ENCODE results near the gene STX2.

Gene STX2

DNA sequence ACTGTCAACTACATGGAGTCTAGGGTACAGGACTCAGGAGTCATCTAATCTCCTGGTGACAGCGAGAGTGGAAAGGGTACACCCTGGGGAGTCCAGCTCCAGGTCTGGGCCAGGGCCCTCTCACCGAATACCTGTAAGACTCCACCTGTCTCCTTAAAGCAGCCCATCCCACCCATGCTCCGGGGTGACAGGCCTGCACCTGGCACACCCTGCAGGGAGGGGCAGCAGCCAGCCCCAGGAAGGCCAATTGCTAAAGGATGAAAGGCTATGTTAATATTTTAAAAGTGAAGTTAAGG is 45.5 kb downstream of the STX2 start (continued):
- TF ChIP-seq, protein P1, sequence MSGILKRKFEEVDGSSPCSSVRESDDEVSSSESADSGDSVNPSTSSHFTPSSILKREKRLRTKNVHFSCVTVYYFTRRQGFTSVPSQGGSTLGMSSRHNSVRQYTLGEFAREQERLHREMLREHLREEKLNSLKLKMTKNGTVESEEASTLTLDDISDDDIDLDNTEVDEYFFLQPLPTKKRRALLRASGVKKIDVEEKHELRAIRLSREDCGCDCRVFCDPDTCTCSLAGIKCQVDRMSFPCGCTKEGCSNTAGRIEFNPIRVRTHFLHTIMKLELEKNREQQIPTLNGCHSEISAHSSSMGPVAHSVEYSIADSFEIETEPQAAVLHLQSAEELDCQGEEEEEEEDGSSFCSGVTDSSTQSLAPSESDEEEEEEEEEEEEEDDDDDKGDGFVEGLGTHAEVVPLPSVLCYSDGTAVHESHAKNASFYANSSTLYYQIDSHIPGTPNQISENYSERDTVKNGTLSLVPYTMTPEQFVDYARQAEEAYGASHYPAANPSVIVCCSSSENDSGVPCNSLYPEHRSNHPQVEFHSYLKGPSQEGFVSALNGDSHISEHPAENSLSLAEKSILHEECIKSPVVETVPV (CRISPR knock-in tag; IDR thresholded peaks at IDR 0.05), result no peak
- TF ChIP-seq PPARA (CRISPR knock-in tag; IDR thresholded peaks at IDR 0.05; ENCODE audit: borderline replicate concordance) (no peak), ZC3H10 (CRISPR knock-in tag; IDR thresholded peaks at IDR 0.05) (no peak)

DNA sequence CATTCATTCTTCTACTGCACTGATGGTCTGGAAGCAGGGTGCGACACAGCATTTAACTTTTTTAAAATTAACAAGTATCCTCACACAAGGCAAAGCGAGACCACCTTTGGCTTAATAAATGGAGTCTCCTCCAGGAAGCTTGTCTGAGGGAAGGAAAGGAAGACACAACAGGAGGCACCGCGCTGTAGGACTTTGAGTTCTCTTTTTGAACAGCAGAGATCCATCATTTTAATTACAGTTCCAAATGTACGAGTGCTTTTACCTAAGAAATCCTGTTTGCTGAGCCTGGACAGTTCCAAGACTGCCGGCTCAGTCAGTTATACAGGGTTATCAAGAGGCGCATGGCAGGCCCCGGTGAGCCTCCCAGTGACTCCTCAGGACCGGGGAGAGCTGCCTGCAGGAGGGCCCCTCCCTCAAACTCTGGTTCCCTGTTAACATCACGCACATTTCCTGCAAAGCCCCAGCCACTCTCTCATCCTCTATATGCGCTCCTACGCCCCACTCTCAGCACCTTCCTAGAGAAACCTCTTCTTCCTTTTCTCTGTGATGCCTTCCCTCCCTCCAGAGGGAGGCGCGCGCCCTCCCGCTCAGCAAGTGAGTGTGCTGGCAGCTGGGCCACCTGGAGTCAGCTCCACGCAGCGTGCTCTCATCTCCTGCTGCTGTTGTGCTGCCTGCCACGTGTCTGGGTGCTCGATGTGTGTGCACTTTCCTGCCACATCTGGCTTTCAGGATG is 46.1 kb downstream of the STX2 start:
- TF ChIP-seq SNAI2 (CRISPR knock-in tag; IDR thresholded peaks at IDR 0.05) (no peak), PPARA (CRISPR knock-in tag; IDR thresholded peaks at IDR 0.05; ENCODE audit: borderline replicate concordance) (no peak), RARB (CRISPR knock-in tag; IDR thresholded peaks at IDR 0.05) (no peak), ZFP30 (CRISPR knock-in tag; IDR thresholded peaks at IDR 0.05) (no peak), ZC3H10 (CRISPR knock-in tag; IDR thresholded peaks at IDR 0.05) (no peak), ZNF565 (CRISPR knock-in tag; conservative IDR thresholded peaks at IDR 0.05; ENCODE audit: low read depth) (no peak), GLIS3 (CRISPR knock-in tag; IDR thresholded peaks at IDR 0.05) (no peak), BACH2 (CRISPR knock-in tag; IDR thresholded peaks at IDR 0.05; ENCODE audit: borderline replicate concordance) (no peak), ZNF70 (CRISPR knock-in tag; IDR thresholded peaks at IDR 0.05) (no peak), ZFP3 (CRISPR knock-in tag; IDR thresholded peaks at IDR 0.05) (no peak), CSDC2 (CRISPR knock-in tag; IDR thresholded peaks at IDR 0.05) (no peak)
- TF ChIP-seq, protein P2, sequence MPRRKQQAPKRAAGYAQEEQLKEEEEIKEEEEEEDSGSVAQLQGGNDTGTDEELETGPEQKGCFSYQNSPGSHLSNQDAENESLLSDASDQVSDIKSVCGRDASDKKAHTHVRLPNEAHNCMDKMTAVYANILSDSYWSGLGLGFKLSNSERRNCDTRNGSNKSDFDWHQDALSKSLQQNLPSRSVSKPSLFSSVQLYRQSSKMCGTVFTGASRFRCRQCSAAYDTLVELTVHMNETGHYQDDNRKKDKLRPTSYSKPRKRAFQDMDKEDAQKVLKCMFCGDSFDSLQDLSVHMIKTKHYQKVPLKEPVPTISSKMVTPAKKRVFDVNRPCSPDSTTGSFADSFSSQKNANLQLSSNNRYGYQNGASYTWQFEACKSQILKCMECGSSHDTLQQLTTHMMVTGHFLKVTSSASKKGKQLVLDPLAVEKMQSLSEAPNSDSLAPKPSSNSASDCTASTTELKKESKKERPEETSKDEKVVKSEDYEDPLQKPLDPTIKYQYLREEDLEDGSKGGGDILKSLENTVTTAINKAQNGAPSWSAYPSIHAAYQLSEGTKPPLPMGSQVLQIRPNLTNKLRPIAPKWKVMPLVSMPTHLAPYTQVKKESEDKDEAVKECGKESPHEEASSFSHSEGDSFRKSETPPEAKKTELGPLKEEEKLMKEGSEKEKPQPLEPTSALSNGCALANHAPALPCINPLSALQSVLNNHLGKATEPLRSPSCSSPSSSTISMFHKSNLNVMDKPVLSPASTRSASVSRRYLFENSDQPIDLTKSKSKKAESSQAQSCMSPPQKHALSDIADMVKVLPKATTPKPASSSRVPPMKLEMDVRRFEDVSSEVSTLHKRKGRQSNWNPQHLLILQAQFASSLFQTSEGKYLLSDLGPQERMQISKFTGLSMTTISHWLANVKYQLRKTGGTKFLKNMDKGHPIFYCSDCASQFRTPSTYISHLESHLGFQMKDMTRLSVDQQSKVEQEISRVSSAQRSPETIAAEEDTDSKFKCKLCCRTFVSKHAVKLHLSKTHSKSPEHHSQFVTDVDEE (CRISPR knock-in tag; IDR thresholded peaks at IDR 0.05), result no peak
- TF ChIP-seq, protein P3, sequence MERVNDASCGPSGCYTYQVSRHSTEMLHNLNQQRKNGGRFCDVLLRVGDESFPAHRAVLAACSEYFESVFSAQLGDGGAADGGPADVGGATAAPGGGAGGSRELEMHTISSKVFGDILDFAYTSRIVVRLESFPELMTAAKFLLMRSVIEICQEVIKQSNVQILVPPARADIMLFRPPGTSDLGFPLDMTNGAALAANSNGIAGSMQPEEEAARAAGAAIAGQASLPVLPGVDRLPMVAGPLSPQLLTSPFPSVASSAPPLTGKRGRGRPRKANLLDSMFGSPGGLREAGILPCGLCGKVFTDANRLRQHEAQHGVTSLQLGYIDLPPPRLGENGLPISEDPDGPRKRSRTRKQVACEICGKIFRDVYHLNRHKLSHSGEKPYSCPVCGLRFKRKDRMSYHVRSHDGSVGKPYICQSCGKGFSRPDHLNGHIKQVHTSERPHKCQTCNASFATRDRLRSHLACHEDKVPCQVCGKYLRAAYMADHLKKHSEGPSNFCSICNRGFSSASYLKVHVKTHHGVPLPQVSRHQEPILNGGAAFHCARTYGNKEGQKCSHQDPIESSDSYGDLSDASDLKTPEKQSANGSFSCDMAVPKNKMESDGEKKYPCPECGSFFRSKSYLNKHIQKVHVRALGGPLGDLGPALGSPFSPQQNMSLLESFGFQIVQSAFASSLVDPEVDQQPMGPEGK (CRISPR knock-in tag; IDR thresholded peaks at IDR 0.05; ENCODE audit: borderline replicate concordance), result no peak
- TF ChIP-seq, protein P4, sequence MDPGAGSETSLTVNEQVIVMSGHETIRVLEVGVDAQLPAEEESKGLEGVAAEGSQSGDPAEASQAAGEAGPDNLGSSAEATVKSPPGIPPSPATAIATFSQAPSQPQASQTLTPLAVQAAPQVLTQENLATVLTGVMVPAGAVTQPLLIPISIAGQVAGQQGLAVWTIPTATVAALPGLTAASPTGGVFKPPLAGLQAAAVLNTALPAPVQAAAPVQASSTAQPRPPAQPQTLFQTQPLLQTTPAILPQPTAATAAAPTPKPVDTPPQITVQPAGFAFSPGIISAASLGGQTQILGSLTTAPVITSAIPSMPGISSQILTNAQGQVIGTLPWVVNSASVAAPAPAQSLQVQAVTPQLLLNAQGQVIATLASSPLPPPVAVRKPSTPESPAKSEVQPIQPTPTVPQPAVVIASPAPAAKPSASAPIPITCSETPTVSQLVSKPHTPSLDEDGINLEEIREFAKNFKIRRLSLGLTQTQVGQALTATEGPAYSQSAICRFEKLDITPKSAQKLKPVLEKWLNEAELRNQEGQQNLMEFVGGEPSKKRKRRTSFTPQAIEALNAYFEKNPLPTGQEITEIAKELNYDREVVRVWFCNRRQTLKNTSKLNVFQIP (CRISPR knock-in tag; IDR thresholded peaks at IDR 0.05; ENCODE audit: borderline replicate concordance, low read depth), result no peak
- TF ChIP-seq, protein P5, sequence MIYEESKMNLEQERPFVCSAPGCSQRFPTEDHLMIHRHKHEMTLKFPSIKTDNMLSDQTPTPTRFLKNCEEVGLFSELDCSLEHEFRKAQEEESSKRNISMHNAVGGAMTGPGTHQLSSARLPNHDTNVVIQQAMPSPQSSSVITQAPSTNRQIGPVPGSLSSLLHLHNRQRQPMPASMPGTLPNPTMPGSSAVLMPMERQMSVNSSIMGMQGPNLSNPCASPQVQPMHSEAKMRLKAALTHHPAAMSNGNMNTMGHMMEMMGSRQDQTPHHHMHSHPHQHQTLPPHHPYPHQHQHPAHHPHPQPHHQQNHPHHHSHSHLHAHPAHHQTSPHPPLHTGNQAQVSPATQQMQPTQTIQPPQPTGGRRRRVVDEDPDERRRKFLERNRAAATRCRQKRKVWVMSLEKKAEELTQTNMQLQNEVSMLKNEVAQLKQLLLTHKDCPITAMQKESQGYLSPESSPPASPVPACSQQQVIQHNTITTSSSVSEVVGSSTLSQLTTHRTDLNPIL (CRISPR knock-in tag; IDR thresholded peaks at IDR 0.05; ENCODE audit: low read depth), result no peak
- TF ChIP-seq, protein P1 (CRISPR knock-in tag; IDR thresholded peaks at IDR 0.05), result no peak
- ATAC-seq, result no peak

DNA sequence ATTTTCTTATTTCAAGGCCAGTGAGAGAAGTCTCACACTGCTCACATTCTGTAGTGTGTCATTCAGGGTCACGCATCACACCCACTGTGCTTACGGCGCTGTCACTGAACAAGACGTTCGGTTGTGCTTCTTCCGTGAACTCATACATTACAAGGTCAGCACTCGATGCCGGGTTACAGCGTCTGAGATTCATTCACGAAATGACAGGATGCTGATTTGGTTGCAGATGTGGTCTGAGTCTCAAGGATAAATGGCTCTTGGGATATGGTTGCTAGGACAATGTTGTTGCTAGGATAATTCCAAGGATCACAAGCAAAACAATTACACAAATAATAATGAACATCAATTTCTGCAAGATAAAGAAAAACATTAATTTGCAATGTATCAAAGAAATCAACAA is 47.4 kb downstream of the STX2 start:
- ATAC-seq, result no peak
- TF ChIP-seq BACH2 (CRISPR knock-in tag; IDR thresholded peaks at IDR 0.05; ENCODE audit: borderline replicate concordance) (no peak), PPARA (CRISPR knock-in tag; IDR thresholded peaks at IDR 0.05; ENCODE audit: borderline replicate concordance) (no peak), GLIS3 (CRISPR knock-in tag; IDR thresholded peaks at IDR 0.05) (no peak), TOX (CRISPR knock-in tag; IDR thresholded peaks at IDR 0.05; ENCODE audit: borderline replicate concordance) (no peak), SNAI2 (CRISPR knock-in tag; IDR thresholded peaks at IDR 0.05) (no peak), ARNTL (CRISPR knock-in tag; IDR thresholded peaks at IDR 0.05; ENCODE audit: borderline replicate concordance, low read depth) (no peak), ZNF565 (CRISPR knock-in tag; conservative IDR thresholded peaks at IDR 0.05; ENCODE audit: low read depth) (no peak), ZFP30 (CRISPR knock-in tag; IDR thresholded peaks at IDR 0.05) (no peak), OSR1 (CRISPR knock-in tag; IDR thresholded peaks at IDR 0.05) (no peak), TCF4 (CRISPR knock-in tag; IDR thresholded peaks at IDR 0.05; ENCODE audit: borderline replicate concordance) (no peak), ZNF70 (CRISPR knock-in tag; IDR thresholded peaks at IDR 0.05) (no peak)
- TF ChIP-seq, protein P2 (CRISPR knock-in tag; IDR thresholded peaks at IDR 0.05), result no peak
- TF ChIP-seq, protein P4 (CRISPR knock-in tag; IDR thresholded peaks at IDR 0.05; ENCODE audit: borderline replicate concordance, low read depth), result no peak

All from SK-N-SH treated with all-trans-retinoic acid at 6 μM for 48 hours (cell line).